ENCODE results near the gene CCND1. TPM values are rescaled to one million over a fixed set of nuclear protein-coding genes. Genes with fewer than 3 reads are reported as not detected.

The CCND1 gene
- total RNA-seq, 1 donor from 2014 or later: 17.2 TPM

- no peak for DNase-seq
- Mint-ChIP-seq H3K27me3 (no peaks in the 10 kb centered on the region), H3K27ac (no peak overlapping the region), H3K36me3 (ENCODE audit: low read depth) (no peaks in the 10 kb centered on the region), H3K4me3 (no peak overlapping the region), H3K4me1 (no peaks in the 10 kb centered on the region), H3K9me3 (no peaks in the 10 kb centered on the region)
- intact Hi-C loops (cut with micrococcal nuclease): no loop called here
These were observed 16.5 kb downstream of the CCND1 start for GRCh38 chr11:69657456-69657910.

- H3K4me3 Mint-ChIP-seq: no peak overlapping the region
- H3K4me1 Mint-ChIP-seq: no peaks in the 10 kb centered on the region
- H3K9me3 Mint-ChIP-seq: no peaks in the 10 kb centered on the region
- H3K36me3 Mint-ChIP-seq (ENCODE audit: low read depth): no peaks in the 10 kb centered on the region
- DNase-seq: no peak
- H3K27me3 Mint-ChIP-seq: no peaks in the 10 kb centered on the region
- no peak overlapping the region for H3K27ac Mint-ChIP-seq
- intact Hi-C loops (cut with micrococcal nuclease): no loop called here
These were observed 17.1 kb downstream of the CCND1 start for GRCh38 chr11:69657911-69658625.

- H3K4me3 Mint-ChIP-seq: no peak overlapping the region
- no peak overlapping the region for H3K27ac Mint-ChIP-seq
- no peak for DNase-seq
- no peaks in the 10 kb centered on the region for H3K27me3 Mint-ChIP-seq
- H3K9me3 Mint-ChIP-seq: no peaks in the 10 kb centered on the region
- peaks cover 3% of the 10 kb centered on the region for H3K36me3 Mint-ChIP-seq (ENCODE audit: low read depth)
- intact Hi-C loops (cut with micrococcal nuclease): no loop called here
- H3K4me1 Mint-ChIP-seq: no peaks in the 10 kb centered on the region
These were observed 17.9 kb downstream of the CCND1 start for GRCh38 chr11:69658626-69659450.

GRCh38 chr11:69659591-69659990 lies 18.6 kb downstream of the CCND1 start:
- peaks cover 5% of the 10 kb centered on the region for H3K36me3 Mint-ChIP-seq (ENCODE audit: low read depth)
- H3K27ac Mint-ChIP-seq: no peak overlapping the region
- intact Hi-C loops (cut with micrococcal nuclease): no loop called here
- no peaks in the 10 kb centered on the region for H3K4me1 Mint-ChIP-seq
- H3K27me3 Mint-ChIP-seq: no peaks in the 10 kb centered on the region
- no peak for DNase-seq
- no peaks in the 10 kb centered on the region for H3K9me3 Mint-ChIP-seq
- H3K4me3 Mint-ChIP-seq: no peak overlapping the region

GRCh38 chr11:69660001-69660500 lies 19.1 kb downstream of the CCND1 start:
- no peaks in the 10 kb centered on the region for H3K9me3 Mint-ChIP-seq

GRCh38 chr11:69661413-69661715 lies 20.4 kb downstream of the CCND1 start:
- H3K4me1 Mint-ChIP-seq: no peaks in the 10 kb centered on the region
- no peak overlapping the region for H3K27ac Mint-ChIP-seq
- DNase-seq: no peak
- H3K9me3 Mint-ChIP-seq: no peaks in the 10 kb centered on the region
- H3K27me3 Mint-ChIP-seq: no peaks in the 10 kb centered on the region
- peaks cover 9% of the 10 kb centered on the region for H3K36me3 Mint-ChIP-seq (ENCODE audit: low read depth)
- intact Hi-C loops (cut with micrococcal nuclease): no loop called here
- H3K4me3 Mint-ChIP-seq: no peak overlapping the region

More at GRCh38 chr11:69660001-69660500, 19.1 kb downstream of the CCND1 start:
- no peaks in the 10 kb centered on the region for H3K27me3 Mint-ChIP-seq
- intact Hi-C loops (cut with micrococcal nuclease): no loop called here
- peaks cover 8% of the 10 kb centered on the region for H3K36me3 Mint-ChIP-seq (ENCODE audit: low read depth)
- no peak overlapping the region for H3K4me3 Mint-ChIP-seq
- H3K4me1 Mint-ChIP-seq: no peaks in the 10 kb centered on the region
- DNase-seq: no peak
- H3K27ac Mint-ChIP-seq: no peak overlapping the region

GRCh38 chr11:69662021-69662698 lies 21.2 kb downstream of the CCND1 start:
- H3K36me3 Mint-ChIP-seq (ENCODE audit: low read depth): peaks cover 9% of the 10 kb centered on the region
- no peak overlapping the region for H3K4me3 Mint-ChIP-seq
- H3K27me3 Mint-ChIP-seq: no peaks in the 10 kb centered on the region
- intact Hi-C loops (cut with micrococcal nuclease): no loop called here
- H3K27ac Mint-ChIP-seq: no peak overlapping the region
- no peak for DNase-seq
- H3K4me1 Mint-ChIP-seq: no peaks in the 10 kb centered on the region
- H3K9me3 Mint-ChIP-seq: no peaks in the 10 kb centered on the region

- Mint-ChIP-seq H3K27me3 (no peaks in the 10 kb centered on the region), H3K36me3 (ENCODE audit: low read depth) (peaks cover 12% of the 10 kb centered on the region), H3K9me3 (no peaks in the 10 kb centered on the region), H3K4me1 (no peaks in the 10 kb centered on the region), H3K4me3 (no peak overlapping the region), H3K27ac (no peak overlapping the region)
- no peak for DNase-seq
- intact Hi-C loops (cut with micrococcal nuclease): no loop called here
These were observed 21.9 kb downstream of the CCND1 start for GRCh38 chr11:69662806-69663205.

- H3K4me3 Mint-ChIP-seq: no peak overlapping the region
- no peak overlapping the region for H3K27ac Mint-ChIP-seq
- no peaks in the 10 kb centered on the region for H3K27me3 Mint-ChIP-seq
- peaks cover 13% of the 10 kb centered on the region for H3K36me3 Mint-ChIP-seq (ENCODE audit: low read depth)
- no peaks in the 10 kb centered on the region for H3K9me3 Mint-ChIP-seq
- DNase-seq: no peak
- H3K4me1 Mint-ChIP-seq: no peaks in the 10 kb centered on the region
- intact Hi-C loops (cut with micrococcal nuclease): no loop called here
These were observed 22.4 kb downstream of the CCND1 start for GRCh38 chr11:69663326-69663725.

- H3K4me3 Mint-ChIP-seq: no peak overlapping the region
- H3K36me3 Mint-ChIP-seq (ENCODE audit: low read depth): peaks cover 15% of the 10 kb centered on the region
- intact Hi-C loops (cut with micrococcal nuclease): no loop called here
These were observed 23.3 kb downstream of the CCND1 start for GRCh38 chr11:69664103-69664775.

GRCh38 chr11:69664901-69665300 lies 23.9 kb downstream of the CCND1 start:
- no peak overlapping the region for H3K27ac Mint-ChIP-seq
- no peaks in the 10 kb centered on the region for H3K9me3 Mint-ChIP-seq
- no peaks in the 10 kb centered on the region for H3K27me3 Mint-ChIP-seq
- DNase-seq: no peak
- H3K36me3 Mint-ChIP-seq (ENCODE audit: low read depth): peaks cover 16% of the 10 kb centered on the region
- no peak overlapping the region for H3K4me3 Mint-ChIP-seq
- intact Hi-C loops (cut with micrococcal nuclease): no loop called here
- H3K4me1 Mint-ChIP-seq: no peaks in the 10 kb centered on the region

More at GRCh38 chr11:69664103-69664775, 23.3 kb downstream of the CCND1 start:
- Mint-ChIP-seq H3K4me1 (no peaks in the 10 kb centered on the region), H3K27ac (no peak overlapping the region), H3K9me3 (no peaks in the 10 kb centered on the region), H3K27me3 (no peaks in the 10 kb centered on the region)
- DNase-seq: no peak

GRCh38 chr11:69665669-69666068 lies 24.7 kb downstream of the CCND1 start:
- Mint-ChIP-seq H3K27me3 (no peaks in the 10 kb centered on the region), H3K4me1 (peaks cover 4% of the 10 kb centered on the region), H3K36me3 (ENCODE audit: low read depth) (peaks cover 24% of the 10 kb centered on the region), H3K9me3 (no peaks in the 10 kb centered on the region), H3K27ac (no peak overlapping the region), H3K4me3 (no peak overlapping the region)
- intact Hi-C loops (cut with micrococcal nuclease): no loop called here
- DNase-seq: no peak

- DNase-seq: no peak
- no peaks in the 10 kb centered on the region for H3K9me3 Mint-ChIP-seq
- H3K4me1 Mint-ChIP-seq: peaks cover 4% of the 10 kb centered on the region
- H3K36me3 Mint-ChIP-seq (ENCODE audit: low read depth): peaks cover 25% of the 10 kb centered on the region
- no peak overlapping the region for H3K4me3 Mint-ChIP-seq
- no peak overlapping the region for H3K27ac Mint-ChIP-seq
- H3K27me3 Mint-ChIP-seq: no peaks in the 10 kb centered on the region
- intact Hi-C loops (cut with micrococcal nuclease): no loop called here
These were observed 25.3 kb downstream of the CCND1 start for GRCh38 chr11:69666261-69666660.
